Measurements from ENCODE around the gene RNF144A.

GRCh38 chr2:6970976-6971480 is 53.8 kb downstream of the RNF144A start:
- TF ChIP-seq FOXP4 (CRISPR knock-in tag; IDR thresholded peaks at IDR 0.05) (no peak), SP5 (CRISPR knock-in tag; IDR thresholded peaks at IDR 0.05; ENCODE audit: borderline replicate concordance, low read depth) (no peak), AHDC1 (CRISPR knock-in tag; IDR thresholded peaks at IDR 0.05; ENCODE audit: borderline replicate concordance) (no peak), USF2 (IDR thresholded peaks at IDR 0.05; ENCODE audit: low read depth, low read length) (no peak), USF2 (CRISPR knock-in tag; IDR thresholded peaks at IDR 0.05; ENCODE audit: borderline replicate concordance) (no peak), ZNF224 (CRISPR knock-in tag; IDR thresholded peaks at IDR 0.05) (no peak), RAD21 (CRISPR knock-in tag; IDR thresholded peaks at IDR 0.05) (no peak), POLR2A (IDR thresholded peaks at IDR 0.05; ENCODE audit: insufficient read depth in 1 of 2, low read depth in 2 of 2, low read length in 2 of 2) (no peak), CTCF (CRISPR knock-in tag; IDR thresholded peaks at IDR 0.05) (no peak), TAF1 (CRISPR knock-in tag; IDR thresholded peaks at IDR 0.05) (no peak)

All from HepG2 (cell line).